Measurements from ENCODE around the gene TTC19. TPM values are rescaled to one million over a fixed set of nuclear protein-coding genes. Genes with fewer than 3 reads are reported as not detected.
"Not testable (repeated sequence)": the region's sequence is repeated elsewhere in the genome, so short reads cannot be mapped to it uniquely, and the experiment has no call there.

Gene TTC19
- total RNA-seq, 1 donor from 2014 or later = 22.9 TPM

DNA sequence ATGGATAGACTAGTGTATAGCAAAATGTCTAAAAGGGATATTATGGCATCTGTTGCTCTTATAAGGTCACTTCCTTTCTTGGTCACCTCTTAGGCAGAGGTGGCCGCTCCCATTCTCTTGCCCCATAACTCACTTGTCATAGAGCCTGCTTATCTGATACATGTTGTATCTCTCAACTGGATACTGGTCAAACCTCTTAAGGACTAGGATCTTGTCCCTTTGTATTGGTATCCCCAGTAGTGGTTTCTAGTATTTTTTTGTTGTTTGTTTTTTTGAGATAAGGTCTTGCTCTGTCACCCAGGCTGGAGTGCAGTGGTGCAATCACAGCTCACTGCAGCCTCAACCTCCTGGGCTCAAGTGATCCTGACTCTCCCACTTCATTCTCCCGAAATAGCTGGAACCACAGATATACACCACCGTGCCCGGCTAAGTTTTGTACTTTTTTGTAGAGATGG lies 27.1 kb upstream of the TTC19 start:
- H3K27ac Mint-ChIP-seq (ENCODE audit: unreplicated experiment) = no peak overlapping the region
- TF ChIP-seq, protein P1, sequence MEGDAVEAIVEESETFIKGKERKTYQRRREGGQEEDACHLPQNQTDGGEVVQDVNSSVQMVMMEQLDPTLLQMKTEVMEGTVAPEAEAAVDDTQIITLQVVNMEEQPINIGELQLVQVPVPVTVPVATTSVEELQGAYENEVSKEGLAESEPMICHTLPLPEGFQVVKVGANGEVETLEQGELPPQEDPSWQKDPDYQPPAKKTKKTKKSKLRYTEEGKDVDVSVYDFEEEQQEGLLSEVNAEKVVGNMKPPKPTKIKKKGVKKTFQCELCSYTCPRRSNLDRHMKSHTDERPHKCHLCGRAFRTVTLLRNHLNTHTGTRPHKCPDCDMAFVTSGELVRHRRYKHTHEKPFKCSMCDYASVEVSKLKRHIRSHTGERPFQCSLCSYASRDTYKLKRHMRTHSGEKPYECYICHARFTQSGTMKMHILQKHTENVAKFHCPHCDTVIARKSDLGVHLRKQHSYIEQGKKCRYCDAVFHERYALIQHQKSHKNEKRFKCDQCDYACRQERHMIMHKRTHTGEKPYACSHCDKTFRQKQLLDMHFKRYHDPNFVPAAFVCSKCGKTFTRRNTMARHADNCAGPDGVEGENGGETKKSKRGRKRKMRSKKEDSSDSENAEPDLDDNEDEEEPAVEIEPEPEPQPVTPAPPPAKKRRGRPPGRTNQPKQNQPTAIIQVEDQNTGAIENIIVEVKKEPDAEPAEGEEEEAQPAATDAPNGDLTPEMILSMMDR (IDR thresholded peaks at IDR 0.05) = no peak
- H3K36me3 Mint-ChIP-seq (ENCODE audit: low read depth) = peaks cover 11% of the 10 kb centered on the region
- DNase-seq (ENCODE audit: low spot score) = no peak
- H3K4me3 Mint-ChIP-seq (ENCODE audit: unreplicated experiment) = no peak overlapping the region
- H3K9me3 Mint-ChIP-seq (ENCODE audit: low read depth) = no peaks in the 10 kb centered on the region
- no peaks in the 10 kb centered on the region for H3K27me3 Mint-ChIP-seq (ENCODE audit: low read depth)
- H3K4me1 Mint-ChIP-seq (ENCODE audit: low read depth) = peaks cover 10% of the 10 kb centered on the region

DNA sequence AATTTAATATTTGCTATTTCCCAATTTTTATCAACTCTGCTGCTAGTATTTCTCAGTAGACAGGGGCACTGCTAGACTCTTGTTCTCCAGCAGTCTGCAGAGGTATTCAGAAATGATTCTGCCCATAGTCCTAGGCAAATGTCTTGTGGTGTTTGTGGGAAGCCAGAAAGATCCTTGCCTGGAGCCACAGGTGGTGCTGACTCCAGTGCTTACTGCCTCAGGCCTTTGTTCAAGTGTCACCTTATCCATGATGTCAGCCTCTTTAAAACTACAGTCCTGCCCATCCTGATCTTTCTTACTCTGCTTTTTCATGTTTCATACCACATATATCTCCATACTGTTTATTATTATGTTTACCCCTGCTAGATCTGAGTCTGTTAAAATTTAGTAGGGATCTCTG lies 26.6 kb upstream of the TTC19 start:
- Mint-ChIP-seq H3K27me3 (ENCODE audit: low read depth) (no peaks in the 10 kb centered on the region), H3K4me3 (ENCODE audit: unreplicated experiment) (no peak overlapping the region), H3K9me3 (ENCODE audit: low read depth) (no peaks in the 10 kb centered on the region), H3K36me3 (ENCODE audit: low read depth) (peaks cover 13% of the 10 kb centered on the region), H3K27ac (ENCODE audit: unreplicated experiment) (no peak overlapping the region), H3K4me1 (ENCODE audit: low read depth) (peaks cover 5% of the 10 kb centered on the region)
- TF ChIP-seq, protein P1 (IDR thresholded peaks at IDR 0.05) = no peak
- no peak for DNase-seq (ENCODE audit: low spot score)

DNA sequence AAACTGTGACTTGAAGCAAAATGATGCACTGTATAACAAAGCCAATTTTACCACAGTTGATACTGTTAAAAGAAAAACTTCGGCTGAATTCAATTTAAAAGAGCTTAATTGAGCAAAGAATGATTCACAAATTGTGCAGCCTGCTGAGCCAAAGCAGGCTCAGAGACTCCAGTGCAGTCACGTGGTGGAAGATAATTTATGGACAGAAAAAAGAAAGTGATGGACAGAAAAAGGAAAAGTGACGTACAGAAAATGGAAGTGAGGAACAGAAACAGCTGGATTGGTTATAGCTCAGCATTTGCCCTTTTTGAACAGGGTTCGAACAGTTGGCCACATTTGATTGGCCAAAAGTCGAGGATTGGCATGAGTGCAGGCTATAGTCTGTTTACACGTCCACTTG lies 25.8 kb upstream of the TTC19 start:
- Mint-ChIP-seq H3K4me3 (ENCODE audit: unreplicated experiment) (no peak overlapping the region), H3K27ac (ENCODE audit: unreplicated experiment) (no peak overlapping the region), H3K9me3 (ENCODE audit: low read depth) (no peaks in the 10 kb centered on the region), H3K27me3 (ENCODE audit: low read depth) (no peaks in the 10 kb centered on the region), H3K36me3 (ENCODE audit: low read depth) (peaks cover 15% of the 10 kb centered on the region), H3K4me1 (ENCODE audit: low read depth) (peaks cover 5% of the 10 kb centered on the region)
- DNase-seq (ENCODE audit: low spot score) = no peak
- TF ChIP-seq, protein P1 (IDR thresholded peaks at IDR 0.05) = no peak

DNA sequence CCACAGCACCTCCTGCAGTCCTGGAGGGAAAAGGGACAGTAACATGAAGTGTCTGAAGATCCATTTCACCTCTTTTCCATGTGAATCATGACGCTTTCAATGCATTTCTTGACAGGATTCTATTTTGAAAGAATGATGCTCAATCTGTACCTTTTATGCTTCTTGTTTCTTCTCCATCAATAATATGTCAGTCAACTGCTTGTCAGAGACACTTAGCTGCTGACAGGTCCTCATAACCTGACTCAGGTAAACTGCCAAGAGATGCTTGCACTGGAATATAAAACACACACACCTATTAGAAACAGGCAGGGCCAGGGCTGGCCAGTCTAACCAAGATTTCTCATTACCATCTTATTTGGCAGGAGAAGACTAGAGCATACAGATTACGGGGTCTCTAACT lies 21.7 kb upstream of the TTC19 start:
- Mint-ChIP-seq H3K27me3 (ENCODE audit: low read depth) (no peaks in the 10 kb centered on the region), H3K9me3 (ENCODE audit: low read depth) (no peaks in the 10 kb centered on the region), H3K4me1 (ENCODE audit: low read depth) (peaks cover 9% of the 10 kb centered on the region), H3K4me3 (ENCODE audit: unreplicated experiment) (no peak overlapping the region), H3K27ac (ENCODE audit: unreplicated experiment) (no peak overlapping the region), H3K36me3 (ENCODE audit: low read depth) (peaks cover 17% of the 10 kb centered on the region)
- no peak for DNase-seq (ENCODE audit: low spot score)
- TF ChIP-seq, protein P1 (IDR thresholded peaks at IDR 0.05) = peak; percentile 10

DNA sequence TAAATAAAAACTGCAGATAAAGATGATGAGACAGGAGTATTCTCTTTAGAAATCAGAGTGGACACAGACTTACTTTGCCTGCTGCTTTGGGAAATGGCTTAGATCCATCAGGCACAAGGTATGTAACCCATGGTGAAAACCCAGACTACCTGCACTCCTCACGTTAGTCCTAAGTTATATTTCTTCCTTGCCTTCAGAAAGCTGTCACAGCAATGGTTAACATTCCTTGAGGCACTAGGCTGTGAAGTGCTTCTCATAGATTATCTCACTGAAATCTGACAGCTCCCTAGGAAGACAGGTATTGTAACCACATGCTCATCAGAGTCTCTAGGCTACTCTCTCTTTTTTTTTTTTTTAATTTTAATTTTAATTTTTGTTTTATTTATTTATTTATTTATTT lies 21.0 kb upstream of the TTC19 start:
- no peak for DNase-seq (ENCODE audit: low spot score)
- H3K27ac Mint-ChIP-seq (ENCODE audit: unreplicated experiment) = no peak overlapping the region
- H3K27me3 Mint-ChIP-seq (ENCODE audit: low read depth) = no peaks in the 10 kb centered on the region
- H3K36me3 Mint-ChIP-seq (ENCODE audit: low read depth) = peaks cover 17% of the 10 kb centered on the region
- TF ChIP-seq, protein P1 (IDR thresholded peaks at IDR 0.05) = no peak
- H3K4me3 Mint-ChIP-seq (ENCODE audit: unreplicated experiment) = no peak overlapping the region
- peaks cover 9% of the 10 kb centered on the region for H3K4me1 Mint-ChIP-seq (ENCODE audit: low read depth)
- H3K9me3 Mint-ChIP-seq (ENCODE audit: low read depth) = no peaks in the 10 kb centered on the region

DNA sequence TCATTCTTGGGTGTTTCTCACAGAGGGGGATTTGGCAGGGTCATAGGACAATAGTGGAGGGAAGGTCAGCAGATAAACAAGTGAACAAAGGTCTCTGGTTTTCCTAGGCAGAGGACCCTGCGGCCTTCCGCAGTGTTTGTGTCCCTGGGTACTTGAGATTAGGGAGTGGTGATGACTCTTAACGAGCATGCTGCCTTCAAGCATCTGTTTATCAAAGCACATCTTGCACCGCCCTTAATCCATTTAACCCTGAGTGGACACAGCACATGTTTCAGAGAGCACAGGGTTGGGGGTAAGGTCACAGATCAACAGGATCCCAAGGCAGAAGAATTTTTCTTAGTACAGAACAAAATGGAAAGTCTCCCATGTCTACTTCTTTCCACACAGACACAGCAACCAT lies 20.6 kb upstream of the TTC19 start:
- not testable (repeated sequence) for DNase-seq (ENCODE audit: low spot score); H3K27me3 Mint-ChIP-seq (ENCODE audit: low read depth); H3K9me3 Mint-ChIP-seq (ENCODE audit: low read depth); H3K27ac Mint-ChIP-seq (ENCODE audit: unreplicated experiment); H3K4me3 Mint-ChIP-seq (ENCODE audit: unreplicated experiment)
- Mint-ChIP-seq H3K4me1 (ENCODE audit: low read depth) (peaks cover 13% of the 10 kb centered on the region), H3K36me3 (ENCODE audit: low read depth) (peaks cover 20% of the 10 kb centered on the region)
